HepG2 (cell line): Measurements from ENCODE around the gene FBXW8. TPM values are rescaled to one million over a fixed set of nuclear protein-coding genes. Genes with fewer than 3 reads are reported as not detected.

Source experiments
- ATAC-seq: fragments of 200-7000 bp; cut with Tn5 transposase; 3 replicates; pipeline ENCODE4 v1.9.1; 2020; ENCODE audit warnings: mild to moderate bottlenecking, moderate library complexity
- BruUV-seq: library from RNA; stranded (reverse); fragments of 400-500 nt; replicated peaks from 2 replicates; lab custom pipeline; 2021; lab: Mats Ljungman, UMichigan
- CTCF ChIA-PET: fragments of 300-600 bp; formaldehyde crosslinking; extraction: SDS; loops from one replicate; lab custom pipeline; 2021; ENCODE audit warnings: low total read pairs, inconsistent platforms, low intra/inter-chr PET ratio; lab: Yijun Ruan, JAX
- POLR2A ChIA-PET: fragments of 350-600 bp; sonication (Branson Sonifier 250); formaldehyde crosslinking; loops from one replicate; lab custom pipeline; 2020; ENCODE audit warnings: antibody characterized with exemption, inconsistent platforms; lab: Yijun Ruan, JAX
- DNase-seq: peaks from one replicate; pipeline ENCODE4 v3.0.0-alpha.2; 2015; ENCODE audit warnings: low spot score
- FAIRE-seq: peaks from 3 replicates; lab custom pipeline; 2011; peaks lifted over from hg19 to GRCh38; lab: Jason Lieb, UNC
- H2AFZ ChIP-seq: one replicate; pipeline ENCODE4 v1.6.1; 2011; ENCODE audit warnings: low read length, inconsistent platforms
- H3K27ac ChIP-seq: fragments of 300-600 bp; 3 replicates; pipeline ENCODE4 v1.8.0; 2011; ENCODE audit warnings: mixed run types, mild to moderate bottlenecking, mixed read lengths, low read length, inconsistent platforms; ENCODE audit not compliant: insufficient read depth; ENCODE audit errors: extremely low read length
- H3K27me3 ChIP-seq, 2 experiments: fragments of 200-600 bp in 1 of 2; 2 replicates in 1 of 2; 3 replicates in 1 of 2; pipeline versions ENCODE4 v1.6.0 to v1.8.0; 2011; ENCODE audit warnings: low read length in 2 of 2, mild to moderate bottlenecking in 2 of 2, moderate library complexity in 2 of 2, inconsistent platforms in 1 of 2; ENCODE audit not compliant: insufficient read depth in 2 of 2, control insufficient read depth in 1 of 2
- H3K36me3 ChIP-seq, 2 experiments: fragments of 200-600 bp in 1 of 2; replicated peaks in 1 of 2; 2 replicates in 1 of 2; 3 replicates in 1 of 2; pipeline versions ENCODE4 v1.5.1 to v1.8.0; 2011; ENCODE audit warnings: low read length in 2 of 2, inconsistent platforms in 1 of 2; ENCODE audit not compliant: insufficient read depth in 2 of 2, control insufficient read depth in 1 of 2
- H3K4me1 ChIP-seq: 2 replicates; pipeline ENCODE4 v1.5.1; 2012; ENCODE audit warnings: low read length, inconsistent platforms; ENCODE audit not compliant: insufficient read depth
- H3K4me2 ChIP-seq: 2 replicates; pipeline ENCODE4 v1.6.0; 2011; ENCODE audit warnings: low read depth, low read length, inconsistent platforms
- H3K4me3 ChIP-seq, 3 experiments: fragments of 200-600 bp in 1 of 3; sonication (generic), shearing (Covaris generic) in 1 of 3; replicated peaks in 1 of 3; 2 replicates each; pipeline ENCODE4 v1.5.1; 2011 to 2016; ENCODE audit warnings: low read length in 3 of 3, inconsistent platforms in 2 of 3, low read depth in 2 of 3, mild to moderate bottlenecking in 2 of 3, control low read depth in 1 of 3, mixed read lengths in 1 of 3; ENCODE audit not compliant: insufficient read depth in 1 of 3
- H3K79me2 ChIP-seq: one replicate; pipeline ENCODE4 v1.6.1; 2011; ENCODE audit warnings: low read length, inconsistent platforms; ENCODE audit not compliant: insufficient read depth
- H3K9ac ChIP-seq: 2 replicates; pipeline ENCODE4 v1.6.0; 2011; ENCODE audit warnings: mild to moderate bottlenecking, low read depth, low read length, inconsistent platforms; ENCODE audit not compliant: insufficient read depth
- H3K9me3 ChIP-seq: 2 replicates; pipeline ENCODE4 v1.5.1; 2012; ENCODE audit warnings: mild to moderate bottlenecking, low read length
- H4K20me1 ChIP-seq: 2 replicates; pipeline ENCODE4 v1.6.0; 2011; ENCODE audit warnings: inconsistent platforms, mild to moderate bottlenecking, low read length, moderate library complexity; ENCODE audit not compliant: insufficient read depth
- GFI1 ChIP-seq: sonication (generic); formaldehyde crosslinking; IDR thresholded peaks from 2 replicates; pipeline ENCODE4 v1.5.0; 2020; ENCODE audit warnings: missing genetic modification reagents, mild to moderate bottlenecking, borderline replicate concordance
- HOXA5 ChIP-seq: sonication (generic); formaldehyde crosslinking; IDR thresholded peaks from 2 replicates; pipeline ENCODE4 v1.4.0; 2020; ENCODE audit warnings: missing genetic modification reagents
- MEF2D ChIP-seq: sonication (generic); formaldehyde crosslinking; IDR thresholded peaks from 2 replicates; pipeline ENCODE4 v1.5.1; 2020; ENCODE audit warnings: mild to moderate bottlenecking, missing genetic modification reagents
- REPIN1 ChIP-seq: sonication (generic); formaldehyde crosslinking; IDR thresholded peaks from 2 replicates; pipeline ENCODE4 v1.8.0; 2022; ENCODE audit warnings: missing genetic modification reagents, low read depth, mild to moderate bottlenecking, borderline replicate concordance
- ZBTB10 ChIP-seq: sonication (generic); formaldehyde crosslinking; IDR thresholded peaks from 2 replicates; pipeline ENCODE4 v1.4.0; 2020; ENCODE audit warnings: missing genetic modification reagents, borderline replicate concordance
- ZNF362 ChIP-seq: sonication (generic); formaldehyde crosslinking; IDR thresholded peaks from 2 replicates; pipeline ENCODE4 v1.4.0; 2020; ENCODE audit warnings: missing genetic modification reagents, mild to moderate bottlenecking, borderline replicate concordance
- ZNF431 ChIP-seq: sonication (generic); formaldehyde crosslinking; IDR thresholded peaks from 2 replicates; pipeline ENCODE4 v1.9.0; 2022; ENCODE audit warnings: missing genetic modification reagents, low read depth, mild to moderate bottlenecking, borderline replicate concordance
- ZNF615 ChIP-seq: sonication (generic); formaldehyde crosslinking; IDR thresholded peaks from 2 replicates; pipeline ENCODE4 v1.5.0; 2020; ENCODE audit warnings: mild to moderate bottlenecking, missing genetic modification reagents, borderline replicate concordance
- WGBS: methylation state at CpG from one replicate; pipeline ENCODE4 v1.1.6; 2017; ENCODE audit warnings: low lambda C conversion rate; 5-methylcytosine and 5-hydroxymethylcytosine counted together
- in situ Hi-C: cut with HindIII; loops from 2 replicates; pipeline ENCODE4 v1.10.0; 2017; ENCODE audit warnings: low pct_unique_long_range_greater_than_20kb; ENCODE audit not compliant: extremely low pct_ligation_motif_present
- intact Hi-C: fragments of 100-400 bp; cut with micrococcal nuclease; formaldehyde crosslinking; loops from one replicate; pipeline ENCODE4 v1.10.0; 2022; ENCODE audit not compliant: unreplicated experiment
- polyA plus RNA-seq, 8 experiments: library from polyadenylated mRNA; depleted of rRNA in 3 of 8; stranded (reverse) in 7 of 8; unstranded in 1 of 8; fragments of >200 nt; fragmentation: Illumina TruSeq in 4 of 8; extraction: Trizol in 4 of 8; gene quantifications; 2 replicates each; pipeline versions ENCODE4 v1.2.1 to v1.2.3, GENCODE V29; 2011 to 2016; ENCODE audit warnings: low read depth in 4 of 8, missing spikeins in 1 of 8, mixed read lengths in 1 of 8; ENCODE audit not compliant: insufficient read depth in 1 of 8
- total RNA-seq, 5 experiments: library from RNA; depleted of rRNA; stranded (reverse); fragments of >200 nt; fragmentation: Illumina TruSeq; extraction: Trizol; gene quantifications; 2 replicates each; pipeline ENCODE4 v1.2.3, GENCODE V29; 2016; ENCODE audit warnings: low read depth in 1 of 5
- TF ChIP-seq, protein P1 (sequence below): sonication (generic); formaldehyde crosslinking; IDR thresholded peaks from 2 replicates; pipeline ENCODE4 v1.9.0; 2021; ENCODE audit warnings: mild to moderate bottlenecking, missing genetic modification reagents

FBXW8 gene
- total and polyA plus RNA-seq, 2 of the 13 experiments (the other 11 are each of a cell fraction or from before 2014, with no cell fraction given), result 5.1 to 5.9 TPM

DNA sequence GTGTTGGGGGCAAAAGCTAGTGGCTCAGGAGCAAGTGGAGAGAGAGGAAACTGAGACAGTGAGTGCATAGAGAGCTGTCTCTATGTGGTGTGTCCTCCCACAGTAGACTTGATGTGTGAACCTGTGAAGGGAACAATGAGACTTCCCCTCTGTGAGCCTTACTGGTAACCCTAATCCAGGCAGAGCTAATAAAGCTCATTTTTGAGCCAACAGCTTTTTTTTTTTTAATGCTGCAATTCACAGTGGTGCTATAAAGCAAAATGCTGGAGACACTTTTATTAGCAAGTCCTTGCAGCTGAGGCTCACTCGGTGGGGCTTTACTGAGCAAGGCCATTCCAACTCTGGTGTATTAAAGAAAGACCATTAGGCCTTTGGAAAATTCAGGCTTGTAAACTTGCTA lies 26.9 kb downstream of the FBXW8 start (continued):
- TF ChIP-seq GFI1 (CRISPR knock-in tag) (no peak), HOXA5 (CRISPR knock-in tag) (no peak)

DNA sequence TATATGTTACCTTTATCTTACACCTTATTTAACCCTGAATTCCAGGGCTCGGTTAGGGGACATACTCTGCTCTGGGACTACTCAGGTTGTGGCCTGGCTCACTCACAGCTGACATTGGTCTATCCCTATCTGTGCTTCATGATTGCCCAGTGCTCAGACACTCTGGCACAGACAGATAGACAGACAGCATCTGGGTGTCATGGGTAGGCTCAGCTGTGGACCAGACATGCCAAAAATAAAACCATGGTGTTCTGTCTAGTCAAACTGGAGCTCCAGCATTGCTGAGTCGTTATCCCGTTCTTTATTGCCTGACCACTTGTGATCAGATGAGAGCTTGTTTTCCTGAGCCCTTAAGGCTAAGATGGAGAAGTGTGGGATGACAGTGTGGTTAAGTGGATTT lies 29.0 kb downstream of the FBXW8 start:
- no peaks in the 10 kb centered on the region for H4K20me1 ChIP-seq
- ATAC-seq (no peak), DNase-seq (no peak), FAIRE-seq (no peak)
- no peaks in the 10 kb centered on the region for H3K9me3 ChIP-seq
- 93% methylated on average over 3 of the region's 3 CpGs for WGBS
- no peak overlapping the region for H3K27ac ChIP-seq
- TF ChIP-seq REPIN1 (CRISPR knock-in tag) (no peak), ZNF615 (CRISPR knock-in tag) (no peak), MEF2D (CRISPR knock-in tag) (no peak), ZBTB10 (CRISPR knock-in tag) (no peak), ZNF362 (no peak), ZNF431 (CRISPR knock-in tag) (no peak)
- TF ChIP-seq, protein P1, sequence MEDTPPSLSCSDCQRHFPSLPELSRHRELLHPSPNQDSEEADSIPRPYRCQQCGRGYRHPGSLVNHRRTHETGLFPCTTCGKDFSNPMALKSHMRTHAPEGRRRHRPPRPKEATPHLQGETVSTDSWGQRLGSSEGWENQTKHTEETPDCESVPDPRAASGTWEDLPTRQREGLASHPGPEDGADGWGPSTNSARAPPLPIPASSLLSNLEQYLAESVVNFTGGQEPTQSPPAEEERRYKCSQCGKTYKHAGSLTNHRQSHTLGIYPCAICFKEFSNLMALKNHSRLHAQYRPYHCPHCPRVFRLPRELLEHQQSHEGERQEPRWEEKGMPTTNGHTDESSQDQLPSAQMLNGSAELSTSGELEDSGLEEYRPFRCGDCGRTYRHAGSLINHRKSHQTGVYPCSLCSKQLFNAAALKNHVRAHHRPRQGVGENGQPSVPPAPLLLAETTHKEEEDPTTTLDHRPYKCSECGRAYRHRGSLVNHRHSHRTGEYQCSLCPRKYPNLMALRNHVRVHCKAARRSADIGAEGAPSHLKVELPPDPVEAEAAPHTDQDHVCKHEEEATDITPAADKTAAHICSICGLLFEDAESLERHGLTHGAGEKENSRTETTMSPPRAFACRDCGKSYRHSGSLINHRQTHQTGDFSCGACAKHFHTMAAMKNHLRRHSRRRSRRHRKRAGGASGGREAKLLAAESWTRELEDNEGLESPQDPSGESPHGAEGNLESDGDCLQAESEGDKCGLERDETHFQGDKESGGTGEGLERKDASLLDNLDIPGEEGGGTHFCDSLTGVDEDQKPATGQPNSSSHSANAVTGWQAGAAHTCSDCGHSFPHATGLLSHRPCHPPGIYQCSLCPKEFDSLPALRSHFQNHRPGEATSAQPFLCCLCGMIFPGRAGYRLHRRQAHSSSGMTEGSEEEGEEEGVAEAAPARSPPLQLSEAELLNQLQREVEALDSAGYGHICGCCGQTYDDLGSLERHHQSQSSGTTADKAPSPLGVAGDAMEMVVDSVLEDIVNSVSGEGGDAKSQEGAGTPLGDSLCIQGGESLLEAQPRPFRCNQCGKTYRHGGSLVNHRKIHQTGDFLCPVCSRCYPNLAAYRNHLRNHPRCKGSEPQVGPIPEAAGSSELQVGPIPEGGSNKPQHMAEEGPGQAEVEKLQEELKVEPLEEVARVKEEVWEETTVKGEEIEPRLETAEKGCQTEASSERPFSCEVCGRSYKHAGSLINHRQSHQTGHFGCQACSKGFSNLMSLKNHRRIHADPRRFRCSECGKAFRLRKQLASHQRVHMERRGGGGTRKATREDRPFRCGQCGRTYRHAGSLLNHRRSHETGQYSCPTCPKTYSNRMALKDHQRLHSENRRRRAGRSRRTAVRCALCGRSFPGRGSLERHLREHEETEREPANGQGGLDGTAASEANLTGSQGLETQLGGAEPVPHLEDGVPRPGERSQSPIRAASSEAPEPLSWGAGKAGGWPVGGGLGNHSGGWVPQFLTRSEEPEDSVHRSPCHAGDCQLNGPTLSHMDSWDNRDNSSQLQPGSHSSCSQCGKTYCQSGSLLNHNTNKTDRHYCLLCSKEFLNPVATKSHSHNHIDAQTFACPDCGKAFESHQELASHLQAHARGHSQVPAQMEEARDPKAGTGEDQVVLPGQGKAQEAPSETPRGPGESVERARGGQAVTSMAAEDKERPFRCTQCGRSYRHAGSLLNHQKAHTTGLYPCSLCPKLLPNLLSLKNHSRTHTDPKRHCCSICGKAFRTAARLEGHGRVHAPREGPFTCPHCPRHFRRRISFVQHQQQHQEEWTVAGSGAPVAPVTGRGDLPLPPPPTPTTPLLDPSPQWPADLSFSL (CRISPR knock-in tag), result no peak
- in situ Hi-C loops, result no loop called here
- no peaks in the 10 kb centered on the region for H3K4me1 ChIP-seq
- ChIA-PET POLR2A (no interaction called here), CTCF (no interaction called here)
- no peak overlapping the region for H2AFZ ChIP-seq
- H3K9ac ChIP-seq, result no peak overlapping the region
- intact Hi-C loops, result no loop called here
- H3K4me3 ChIP-seq, result no peak overlapping the region
- peaks cover 3 to 15% of the 10 kb centered on the region in 2 experiments; a peak in 3 of 5 replicates for H3K36me3 ChIP-seq
- no TSS peak for BruUV-seq
- no peak overlapping the region for H3K4me2 ChIP-seq
- H3K79me2 ChIP-seq, result no peaks in the 10 kb centered on the region
- no peaks in the 10 kb centered on the region for H3K27me3 ChIP-seq
